ENCODE results near the gene CDK4.

CDK4 gene

GRCh38 chr12:57737467-57738460 lies 14.3 kb downstream of the CDK4 start:
- DNase-seq (ENCODE audit: low spot score): no peak

GRCh38 chr12:57736741-57737466 lies 15.2 kb downstream of the CDK4 start:
- DNase-seq (ENCODE audit: low spot score): no peak

- peak; percentile 62 for DNase-seq (ENCODE audit: low spot score)
Observed at GRCh38 chr12:57735952-57736740, 16.0 kb downstream of the CDK4 start.

- DNase-seq (ENCODE audit: low spot score): no peak
Observed at GRCh38 chr12:57735198-57735855, 16.8 kb downstream of the CDK4 start.

DNA sequence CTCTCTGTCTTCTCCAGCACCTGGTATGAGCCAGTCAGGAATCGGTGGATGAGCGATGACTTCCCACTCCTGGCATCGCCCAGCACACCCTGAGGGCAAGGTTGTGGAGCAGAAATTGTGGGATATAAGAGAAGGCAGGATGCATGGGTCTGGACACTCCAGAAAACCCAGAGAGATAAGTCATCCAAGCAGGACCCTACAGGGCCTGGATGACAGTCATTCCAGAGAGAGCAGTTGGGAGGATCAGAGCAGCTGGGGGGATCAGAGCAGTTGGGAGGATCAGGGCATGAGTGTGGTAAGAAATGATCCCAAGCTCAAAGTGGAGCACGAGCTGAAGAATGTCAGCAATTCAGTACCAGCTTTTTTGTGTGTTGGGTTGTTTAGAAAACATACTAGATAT lies 17.5 kb downstream of the CDK4 start:
- DNase-seq (ENCODE audit: low spot score): no peak

DNA sequence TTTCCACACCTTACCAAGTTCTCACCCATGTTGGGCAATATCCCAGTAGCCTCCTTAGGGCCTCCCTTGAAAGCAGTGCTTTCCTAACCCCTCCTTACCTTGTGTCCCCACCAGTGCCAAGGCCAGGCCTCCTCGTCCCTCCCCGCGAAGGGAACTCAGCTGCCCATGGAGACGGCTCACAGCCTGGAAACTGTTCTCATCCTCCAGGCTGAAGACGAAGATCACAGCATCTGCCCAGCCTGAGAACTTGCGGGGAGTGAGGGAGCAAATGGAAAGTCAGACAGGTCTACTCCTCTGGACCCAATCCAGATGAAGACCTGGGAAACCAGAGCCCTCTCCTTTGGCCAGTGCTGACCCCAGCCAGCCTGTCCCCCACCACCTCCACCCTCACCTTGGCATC lies 18.2 kb downstream of the CDK4 start:
- no peak for DNase-seq (ENCODE audit: low spot score)

DNA sequence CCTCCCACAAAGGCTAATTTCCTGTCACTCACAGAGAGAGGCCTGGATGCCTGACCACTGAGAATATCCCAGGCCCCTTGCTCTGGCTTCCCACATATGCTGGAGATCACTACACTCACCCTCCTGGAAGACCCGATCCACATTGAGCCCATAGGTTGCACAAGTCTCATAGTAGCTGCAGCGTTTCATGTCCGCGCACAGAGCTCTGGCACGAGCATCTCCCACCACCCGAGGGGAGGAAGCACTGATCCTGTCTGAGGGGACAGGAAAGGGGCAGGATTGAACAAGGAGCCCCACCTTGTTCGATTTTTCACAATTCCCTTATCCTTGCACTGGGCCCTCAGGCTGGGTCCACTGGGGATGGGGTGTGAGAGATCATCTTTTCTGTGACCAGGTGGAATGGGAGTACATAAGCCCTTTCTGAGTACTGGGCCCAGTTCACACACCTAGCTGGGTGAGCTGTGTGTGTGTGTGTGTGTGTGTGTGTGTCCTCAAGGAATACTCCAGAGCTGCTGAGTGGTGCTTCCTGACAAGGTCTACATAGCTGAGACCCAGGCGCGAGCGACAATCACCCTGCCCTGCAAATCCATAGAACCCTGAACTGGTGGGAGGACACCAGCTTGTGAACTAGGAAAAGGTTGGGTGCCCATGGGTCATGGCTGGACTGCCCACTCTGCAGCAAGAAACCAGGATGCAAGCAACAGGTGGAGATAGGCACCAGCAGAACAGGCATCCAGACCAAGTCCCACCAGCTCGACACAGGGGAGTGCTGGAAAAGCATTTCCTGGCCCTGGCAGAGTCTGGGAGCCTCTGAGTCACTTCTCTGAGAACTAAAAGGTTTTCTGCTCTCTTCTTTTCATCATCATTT lies 19.1 kb downstream of the CDK4 start:
- no peak for DNase-seq (ENCODE audit: low spot score)

GRCh38 chr12:57732270-57732669 lies 19.8 kb downstream of the CDK4 start:
- no peak for DNase-seq (ENCODE audit: low spot score)

GRCh38 chr12:57731411-57732080 lies 20.6 kb downstream of the CDK4 start:
- DNase-seq (ENCODE audit: low spot score): no peak

DNA sequence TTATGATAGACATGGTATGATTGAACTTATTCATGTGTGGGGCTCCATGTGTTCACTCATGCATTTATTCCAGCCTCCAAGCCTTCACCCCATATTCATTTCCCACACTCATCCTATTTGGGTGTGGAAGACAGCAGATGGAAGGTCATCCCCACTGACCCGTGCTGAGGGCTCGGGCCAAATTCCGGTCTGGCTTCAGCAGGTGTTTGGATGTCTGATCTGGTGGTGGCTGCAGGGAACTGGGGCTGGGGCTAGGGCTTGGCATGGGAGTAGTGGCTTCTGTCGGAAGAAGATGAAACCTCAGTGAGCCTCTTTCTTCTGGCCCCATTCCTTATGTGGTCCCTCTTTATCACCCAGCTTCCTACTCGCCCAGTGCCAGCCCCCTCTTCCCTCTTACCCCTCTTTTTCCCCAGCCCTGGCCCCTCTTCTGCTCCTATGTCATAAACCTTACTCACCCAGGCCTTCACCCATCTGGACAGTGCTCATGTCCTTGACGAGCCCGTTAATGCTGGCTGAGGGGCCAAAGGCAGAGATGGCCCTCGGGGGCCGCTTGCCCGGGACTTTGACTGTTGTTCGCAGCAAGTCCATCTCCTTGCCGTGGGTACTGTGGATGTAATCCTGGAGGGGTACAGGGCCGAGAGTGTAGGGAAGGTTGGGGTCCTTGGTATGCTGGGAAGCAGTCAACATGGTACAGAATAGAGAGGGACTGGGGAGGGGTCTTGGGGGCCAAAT lies 21.6 kb downstream of the CDK4 start:
- no peak for DNase-seq (ENCODE audit: low spot score)

DNA sequence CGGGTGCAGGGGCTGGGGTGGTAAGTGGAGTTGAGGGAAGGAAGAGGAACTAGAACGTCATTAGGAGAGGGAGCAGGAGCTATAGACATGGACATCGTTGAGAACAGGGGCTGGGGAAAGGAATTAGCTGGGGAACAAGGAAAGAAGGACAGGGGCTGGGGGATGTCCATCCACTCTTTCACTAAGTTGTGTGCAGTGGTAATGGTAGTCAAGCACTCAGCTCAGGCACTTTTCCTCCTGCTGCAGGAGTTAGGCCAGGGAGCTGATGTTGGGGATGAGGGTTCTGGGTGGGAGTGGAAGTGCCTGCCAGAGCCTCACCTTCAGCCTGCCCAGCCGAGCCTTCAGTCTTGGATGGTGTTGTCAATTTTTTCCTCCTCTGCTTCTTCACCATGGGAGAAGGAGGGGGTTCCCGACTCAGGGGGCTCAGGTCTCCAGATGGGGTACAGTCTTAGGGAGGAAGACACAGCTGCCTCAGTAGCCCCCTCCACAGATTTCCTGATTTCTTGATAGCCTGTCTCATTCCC lies 22.7 kb downstream of the CDK4 start:
- no peak for DNase-seq (ENCODE audit: low spot score)

DNA sequence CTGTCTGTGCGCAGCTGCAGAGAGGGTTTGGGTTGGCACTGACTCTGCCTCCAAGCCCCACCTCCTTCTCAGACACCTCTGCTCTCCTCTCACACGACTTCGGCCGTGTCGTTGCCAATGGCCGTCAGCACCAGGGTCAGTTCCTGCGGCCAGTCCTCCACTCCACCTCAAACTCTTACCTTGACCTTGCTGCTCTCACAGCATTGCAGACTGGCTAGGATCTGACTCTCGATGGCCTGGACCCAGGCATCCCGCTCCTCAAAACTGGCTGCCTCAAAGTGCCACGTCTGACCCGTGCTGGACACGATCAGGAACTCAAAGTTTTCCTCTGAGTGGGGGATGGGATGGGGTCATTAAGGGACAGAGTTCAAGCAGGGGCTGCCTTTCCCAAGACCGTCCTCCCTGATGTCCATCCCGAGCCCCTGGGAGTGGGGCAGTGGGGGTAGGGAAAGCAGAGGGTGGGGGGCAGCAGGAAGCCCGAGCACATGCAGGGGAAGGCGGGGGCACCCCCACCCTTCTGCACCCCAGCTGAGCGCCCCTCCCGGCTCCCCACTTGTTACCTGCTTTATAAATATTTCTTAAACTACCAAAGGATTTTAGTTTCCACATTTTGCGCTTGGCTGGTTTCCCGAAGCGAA lies 24.2 kb downstream of the CDK4 start:
- no peak for DNase-seq (ENCODE audit: low spot score)

DNA sequence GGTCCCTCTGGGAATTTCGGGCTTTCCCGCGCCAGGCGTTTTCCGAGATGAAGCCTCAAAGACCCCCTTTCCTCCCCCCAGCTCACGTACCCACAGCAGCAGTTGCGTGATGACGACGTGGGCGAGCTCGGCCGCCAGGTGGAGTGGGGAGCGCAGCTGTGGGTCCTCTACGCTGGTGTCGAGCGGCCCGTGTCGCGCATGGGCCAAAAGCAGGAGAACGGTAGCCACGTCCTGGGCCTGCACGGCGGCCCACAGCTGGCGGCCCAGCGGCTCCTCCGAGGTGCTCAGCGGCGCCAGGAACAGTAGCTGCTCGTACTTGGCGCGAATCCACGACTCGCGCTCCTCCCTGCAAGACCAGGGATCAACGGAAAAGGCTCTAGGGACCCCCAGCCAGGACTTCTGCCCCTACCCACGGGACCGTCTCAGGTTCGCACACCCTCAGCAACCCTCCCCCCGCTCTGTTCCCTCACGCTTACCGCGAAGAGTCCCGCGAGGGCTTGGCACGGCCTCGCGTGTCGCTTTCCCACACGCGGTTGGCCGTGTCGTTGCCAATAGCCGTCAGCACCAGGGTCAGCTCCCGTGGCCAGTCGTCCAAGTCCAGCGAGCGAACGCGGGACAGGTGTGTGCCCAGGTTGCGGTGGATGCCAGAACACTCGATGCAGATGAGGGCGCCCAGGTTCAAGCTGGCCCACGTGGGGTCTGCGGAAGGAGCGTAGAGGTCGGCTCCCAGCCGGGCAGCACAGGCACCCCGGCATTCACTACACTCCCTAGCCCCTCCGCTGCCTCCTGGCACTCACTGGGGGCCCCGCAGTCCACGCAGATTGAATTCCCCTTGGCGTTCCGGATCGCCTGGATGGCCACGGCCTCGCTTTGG lies 25.0 kb downstream of the CDK4 start:
- no peak for DNase-seq (ENCODE audit: low spot score)

DNA sequence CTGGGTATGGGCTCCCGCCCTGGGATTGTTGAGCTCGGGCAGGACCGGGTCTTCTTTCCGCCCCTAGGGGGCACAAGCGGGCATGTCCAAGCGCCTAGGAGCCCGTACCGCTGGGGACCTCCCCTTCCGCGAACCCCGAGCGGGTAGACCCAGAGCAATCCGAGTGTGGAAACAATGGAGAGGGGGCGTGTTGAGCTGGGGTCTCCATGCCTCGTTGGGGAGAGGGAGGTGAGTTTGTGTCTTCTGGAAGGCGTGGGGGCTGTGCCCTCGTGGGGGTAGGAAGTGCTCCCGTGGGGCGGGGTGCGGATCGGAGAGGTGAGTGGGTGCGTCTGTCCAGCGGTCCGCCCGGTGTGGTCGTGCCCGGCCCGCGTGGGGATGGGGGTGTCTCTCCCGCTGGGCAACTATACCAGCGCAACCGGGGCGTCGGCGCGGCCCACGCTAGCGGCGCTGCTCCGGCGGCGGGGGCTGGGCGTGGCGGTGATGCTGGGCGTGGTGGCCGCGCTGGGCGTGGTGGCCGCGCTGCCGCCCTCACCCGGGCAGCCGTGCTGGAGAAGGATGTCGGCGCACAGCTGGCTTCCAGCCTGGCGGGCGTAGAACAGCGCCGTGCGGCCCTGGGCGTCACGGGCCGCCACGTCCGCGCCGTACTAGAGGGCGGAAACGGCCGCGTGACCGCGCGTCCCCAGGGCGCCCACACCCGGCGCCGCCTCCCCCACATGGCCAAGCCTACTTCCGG lies 25.8 kb downstream of the CDK4 start:
- peak; percentile 88 for DNase-seq (ENCODE audit: low spot score)

- DNase-seq (ENCODE audit: low spot score): no peak
Observed at GRCh38 chr12:57725851-57726150, 26.3 kb downstream of the CDK4 start.

DNA sequence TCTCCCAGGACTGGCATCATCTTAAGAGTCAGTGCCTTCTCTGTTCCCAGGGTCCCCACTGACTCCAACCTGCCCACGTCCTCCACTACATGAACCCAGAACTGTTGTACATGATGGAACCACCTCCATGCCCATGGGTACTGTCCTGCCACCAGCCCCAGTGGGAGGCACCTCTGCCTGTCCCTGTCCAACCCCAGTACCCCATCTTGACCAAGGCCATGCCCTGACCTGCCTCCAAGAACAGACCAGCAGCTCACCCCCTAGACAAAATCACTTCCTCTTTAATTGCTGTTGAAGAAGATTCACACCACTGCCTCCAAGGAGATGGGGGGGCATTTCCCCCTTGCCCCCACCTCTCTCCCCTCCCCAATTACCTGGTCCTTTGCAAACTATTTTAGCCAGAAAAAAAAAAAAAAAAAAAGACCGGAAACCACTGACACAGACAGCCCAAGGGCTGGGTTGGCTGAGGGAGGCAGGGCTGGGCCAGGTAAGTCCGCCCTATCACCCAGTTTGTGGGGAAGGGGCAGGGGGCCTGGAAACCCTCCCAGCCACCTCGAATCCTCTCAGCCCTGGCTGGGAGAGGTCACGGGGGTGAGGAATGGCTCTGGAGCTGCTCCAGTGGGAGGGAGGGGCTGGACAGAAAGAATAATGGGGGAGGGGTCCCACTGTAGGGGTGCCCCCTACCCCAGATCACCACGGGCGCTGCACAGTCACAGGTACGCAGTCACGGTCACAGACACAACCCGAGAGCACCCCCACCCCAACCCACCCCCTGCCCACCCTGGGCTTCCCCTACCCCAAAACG lies 27.0 kb downstream of the CDK4 start:
- no peak for DNase-seq (ENCODE audit: low spot score)
